Smooth muscle cell (in vitro differentiated cells): ENCODE results near the gene HNRNPH1. TPM values are rescaled to one million over a fixed set of nuclear protein-coding genes. Genes with fewer than 3 reads are reported as not detected.
"Not testable (repeated sequence)": the region's sequence is repeated elsewhere in the genome, so short reads cannot be mapped to it uniquely, and the experiment has no call there.

Experiments used
- DNase-seq: peaks from one replicate; lab custom pipeline; 2025; ENCODE audit not compliant: unreplicated experiment; lab: John Stamatoyannopoulos, UW
- H2AFZ ChIP-seq: fragments of 200-600 bp; sonication (generic); 2 replicates; pipeline ENCODE4 v1.6.0; 2016; ENCODE audit warnings: antibody characterized with exemption, low read depth, mild to moderate bottlenecking
- H3F3A ChIP-seq: fragments of 200-600 bp; sonication (generic); 2 replicates; pipeline ENCODE4 v1.6.0; 2017; ENCODE audit warnings: antibody characterized with exemption, low read depth
- H3K27ac ChIP-seq: fragments of 200-600 bp; sonication (generic); 2 replicates; pipeline ENCODE4 v1.5.1; 2016; ENCODE audit warnings: low read depth, mild to moderate bottlenecking
- H3K27me3 ChIP-seq: fragments of 200-600 bp; sonication (generic); 2 replicates; pipeline ENCODE4 v1.6.1; 2016; ENCODE audit warnings: low read depth, mild to moderate bottlenecking
- H3K36me3 ChIP-seq: fragments of 200-600 bp; sonication (generic); 2 replicates; pipeline ENCODE4 v1.5.1; 2016; ENCODE audit warnings: low read depth
- H3K4me1 ChIP-seq: fragments of 200-600 bp; sonication (generic); 2 replicates; pipeline ENCODE4 v1.5.1; 2016; ENCODE audit warnings: low read depth
- H3K4me2 ChIP-seq: fragments of 200-600 bp; sonication (generic); 2 replicates; pipeline ENCODE4 v1.6.0; 2016; ENCODE audit warnings: mild to moderate bottlenecking
- H3K4me3 ChIP-seq: fragments of 200-600 bp; sonication (generic); 2 replicates; pipeline ENCODE4 v1.5.1; 2016; ENCODE audit warnings: mild to moderate bottlenecking
- H3K79me2 ChIP-seq: fragments of 200-600 bp; sonication (generic); 2 replicates; pipeline ENCODE4 v1.6.0; 2016; ENCODE audit warnings: low read depth, mild to moderate bottlenecking
- H3K9ac ChIP-seq: fragments of 200-600 bp; sonication (generic); 2 replicates; pipeline ENCODE4 v1.6.0; 2016; ENCODE audit warnings: low read depth
- H3K9me3 ChIP-seq: fragments of 200-600 bp; sonication (generic); replicated peaks from 2 replicates; pipeline ENCODE4 v1.5.1; 2016; ENCODE audit warnings: low read depth
- H4K20me1 ChIP-seq: fragments of 200-600 bp; sonication (generic); 2 replicates; pipeline ENCODE4 v1.6.0; 2016; ENCODE audit warnings: low read depth
- CTCF ChIP-seq: fragments of 200-600 bp; sonication (generic); IDR thresholded peaks from 2 replicates; pipeline ENCODE4 v1.5.1; 2017; ENCODE audit warnings: borderline replicate concordance, mild to moderate bottlenecking, antibody characterized with exemption; ENCODE audit not compliant: insufficient read depth, poor library complexity, severe bottlenecking
- WGBS: methylation state at CpG from one replicate; pipeline ENCODE4 v1.1.7; 2016; ENCODE audit warnings: low lambda C conversion rate; 5-methylcytosine and 5-hydroxymethylcytosine counted together
- polyA plus RNA-seq: library from polyadenylated mRNA; unstranded; fragments of >200 nt; fragmentation: Nextera tagmentation; extraction: Ambion mirVana; gene quantifications from 2 replicates; pipeline ENCODE4 v1.2.1, GENCODE V29; 2016
- total RNA-seq: library from RNA; depleted of rRNA; stranded (reverse); fragments of >200 nt; gene quantifications from 2 replicates; pipeline ENCODE4 v1.2.3, GENCODE V29; 2014

Gene HNRNPH1, protein sequence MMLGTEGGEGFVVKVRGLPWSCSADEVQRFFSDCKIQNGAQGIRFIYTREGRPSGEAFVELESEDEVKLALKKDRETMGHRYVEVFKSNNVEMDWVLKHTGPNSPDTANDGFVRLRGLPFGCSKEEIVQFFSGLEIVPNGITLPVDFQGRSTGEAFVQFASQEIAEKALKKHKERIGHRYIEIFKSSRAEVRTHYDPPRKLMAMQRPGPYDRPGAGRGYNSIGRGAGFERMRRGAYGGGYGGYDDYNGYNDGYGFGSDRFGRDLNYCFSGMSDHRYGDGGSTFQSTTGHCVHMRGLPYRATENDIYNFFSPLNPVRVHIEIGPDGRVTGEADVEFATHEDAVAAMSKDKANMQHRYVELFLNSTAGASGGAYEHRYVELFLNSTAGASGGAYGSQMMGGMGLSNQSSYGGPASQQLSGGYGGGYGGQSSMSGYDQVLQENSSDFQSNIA
- total RNA-seq (384 and 421 TPM in 2 replicates), polyA plus RNA-seq (60.9 and 95.9 TPM in 2 replicates)

DNA sequence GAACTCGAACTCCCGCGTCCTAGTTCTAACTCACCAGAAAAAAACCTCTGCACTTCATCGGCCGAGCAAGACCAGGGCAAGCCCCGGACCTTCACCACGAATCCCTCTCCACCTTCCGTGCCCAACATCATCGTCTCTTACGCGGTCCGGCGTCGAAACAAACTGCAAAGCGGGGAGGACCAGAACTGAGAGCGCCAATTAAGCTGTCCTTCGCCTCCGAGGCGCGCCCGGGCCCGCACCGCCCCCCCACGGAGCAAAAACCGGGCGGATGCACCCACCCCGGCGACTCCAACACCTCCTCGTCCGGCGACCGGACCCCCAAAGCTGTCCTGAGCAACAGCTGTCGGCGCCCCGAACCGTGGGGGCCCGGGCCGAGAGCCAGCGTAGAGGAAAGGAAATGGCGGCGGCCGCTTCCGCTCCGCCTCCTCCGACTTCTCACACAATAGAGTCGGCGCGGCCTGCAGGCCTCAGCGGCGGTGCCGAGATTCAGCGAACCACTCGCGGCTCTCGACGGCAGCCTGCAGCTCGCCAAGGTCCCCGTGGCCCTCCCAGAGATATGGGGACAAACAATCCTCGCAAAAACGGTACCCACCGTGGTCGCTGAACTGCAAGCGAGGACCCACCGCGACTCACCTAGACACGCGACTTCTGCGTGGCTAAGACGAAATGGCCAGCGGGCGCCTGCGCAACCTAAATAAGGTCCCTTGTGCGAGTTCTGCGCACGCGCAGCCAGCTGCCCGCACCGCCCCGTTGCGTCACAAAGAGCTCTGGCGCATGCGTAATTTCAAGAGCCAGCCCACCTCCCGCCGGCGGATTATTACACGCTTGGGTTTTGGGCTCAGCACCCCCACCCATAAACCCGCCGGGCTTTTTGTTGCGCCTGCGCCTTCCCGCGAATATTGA, at the start of gene HNRNPH1:
Gene HNRNPH1 (minus strand): TSS at position 669 of the 903 bp plus-strand sequence. CDS start 538 bp downstream, at position 131.
- Histone ChIP-seq H3K27ac (peak within 1 kb of the TSS; percentile 95), H3K4me2 (peak within 1 kb of the TSS; percentile 92), H3K79me2 (peaks cover 51% of the 10 kb centered on the region), H4K20me1 (peaks cover 48% of the 10 kb centered on the region), H3K9ac (peak within 1 kb of the TSS; percentile 99), H3F3A (peaks cover 27% of the 10 kb centered on the region), H3K36me3 (peaks cover 5% of the 10 kb centered on the region), H3K4me1 (peaks cover 34% of the 10 kb centered on the region), H3K4me3 (peak within 1 kb of the TSS; percentile 73), H3K27me3 (no peaks in the 10 kb centered on the region), H2AFZ (peak within 1 kb of the TSS; percentile 78), H3K9me3 (no peaks in the 10 kb centered on the region)
- no peak for TF ChIP-seq CTCF
- peak; percentile 97 for DNase-seq
- under 1% methylated on average over 78 of the region's 92 CpGs for WGBS

- TF ChIP-seq CTCF = peak; percentile 48
- no peaks in the 10 kb centered on the region for H4K20me1 ChIP-seq
- H3K27me3 ChIP-seq = no peaks in the 10 kb centered on the region
- H3K4me3 ChIP-seq = no peak overlapping the region
- H3F3A ChIP-seq = no peaks in the 10 kb centered on the region
- H3K9me3 ChIP-seq = no peaks in the 10 kb centered on the region
- H3K9ac ChIP-seq = no peak overlapping the region
- no peak overlapping the region for H3K27ac ChIP-seq
- WGBS = 52% methylated on average over 7 of the region's 7 CpGs
- H3K79me2 ChIP-seq = no peaks in the 10 kb centered on the region
- H3K4me1 ChIP-seq = no peaks in the 10 kb centered on the region
- H3K4me2 ChIP-seq = no peak overlapping the region
- no peak overlapping the region for H2AFZ ChIP-seq
- no peaks in the 10 kb centered on the region for H3K36me3 ChIP-seq
- no peak for DNase-seq
These were observed 44.9 kb upstream of the HNRNPH1 start for GRCh38 chr5:179668391-179668790.

DNA sequence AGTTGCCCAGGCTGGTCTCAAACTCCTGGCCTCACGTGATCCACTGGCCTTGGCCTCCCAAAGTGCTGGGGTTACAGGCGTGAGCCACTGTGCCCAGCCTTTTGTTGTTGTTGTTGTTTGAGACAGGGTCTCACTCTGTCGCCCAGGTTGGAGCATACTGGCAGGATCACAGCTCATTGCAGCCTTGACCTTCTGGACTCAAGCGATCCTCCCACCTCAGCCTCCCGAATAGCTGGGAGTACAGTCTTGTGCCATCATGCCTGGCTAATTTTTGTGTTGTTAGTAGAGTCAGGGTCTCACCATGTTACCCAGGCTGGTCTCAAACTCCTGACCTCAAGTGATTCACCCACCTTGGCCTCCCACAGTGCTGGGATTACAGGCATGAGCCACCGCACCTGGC, 38.2 kb upstream of the HNRNPH1 start:
- DNase-seq, H3K9ac ChIP-seq, H3K4me3 ChIP-seq, H4K20me1 ChIP-seq, H3K79me2 ChIP-seq, H3K27ac ChIP-seq, H3K36me3 ChIP-seq, H3K27me3 ChIP-seq, H3K4me1 ChIP-seq, H3K9me3 ChIP-seq, H2AFZ ChIP-seq, H3K4me2 ChIP-seq, H3F3A ChIP-seq: not testable (repeated sequence)
- 98% methylated on average over 6 of the region's 6 CpGs for WGBS

DNA sequence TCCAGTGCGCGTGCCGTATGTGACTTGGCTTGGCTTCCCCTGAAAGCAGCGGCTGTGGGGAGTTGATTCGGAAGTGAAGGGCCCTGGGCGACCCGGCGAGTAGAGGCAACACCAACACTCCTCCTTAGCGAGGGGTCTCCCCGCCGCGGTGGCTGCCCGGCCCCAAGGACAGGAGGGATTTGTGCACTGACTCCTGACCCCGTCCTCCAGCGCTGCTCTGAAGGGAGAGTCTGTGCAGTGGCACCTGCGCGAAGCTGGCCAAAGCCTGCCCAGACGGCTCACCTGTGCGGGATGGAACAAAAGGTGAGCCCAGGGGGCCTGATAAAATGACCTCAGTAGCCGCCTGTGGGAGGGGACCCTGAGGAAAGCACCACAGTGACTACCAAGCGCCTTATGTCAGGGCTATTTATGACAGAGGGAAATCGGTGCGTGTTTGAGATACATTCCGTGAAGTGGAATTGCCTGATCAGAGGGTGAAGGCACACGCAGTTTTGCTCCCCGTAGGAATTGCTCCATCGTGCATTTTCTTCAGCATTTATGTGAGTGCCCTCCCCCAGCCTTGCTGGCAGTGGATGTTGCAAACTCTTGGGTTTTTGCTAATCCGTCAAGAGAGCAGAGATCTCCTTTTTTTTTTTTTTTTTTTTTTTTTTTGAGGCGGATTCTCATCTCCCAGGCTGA, 34.8 kb upstream of the HNRNPH1 start:
- not testable (repeated sequence) for H3K9ac ChIP-seq, H3K4me1 ChIP-seq, H3K27me3 ChIP-seq, H3K27ac ChIP-seq, H4K20me1 ChIP-seq, H3F3A ChIP-seq, H3K9me3 ChIP-seq, DNase-seq, H3K79me2 ChIP-seq, H3K36me3 ChIP-seq
- H3K4me3 ChIP-seq = peak overlapping the region; percentile 45
- peak overlapping the region; percentile 28 for H2AFZ ChIP-seq
- peak overlapping the region; percentile 79 for H3K4me2 ChIP-seq
- WGBS = 11% methylated on average over 11 of the region's 29 CpGs

- not testable (repeated sequence) for H3K4me2 ChIP-seq, H3K4me3 ChIP-seq, H3K36me3 ChIP-seq, H2AFZ ChIP-seq, H3F3A ChIP-seq, H3K9me3 ChIP-seq, H3K4me1 ChIP-seq, H3K79me2 ChIP-seq, DNase-seq, H3K27me3 ChIP-seq, H3K27ac ChIP-seq, H4K20me1 ChIP-seq, H3K9ac ChIP-seq
- WGBS = 27% methylated on average over 14 of the region's 50 CpGs
These were observed 34.1 kb upstream of the HNRNPH1 start for GRCh38 chr5:179657302-179658178.

GRCh38 chr5:179653135-179653534, 29.7 kb upstream of the HNRNPH1 start:
- not testable (repeated sequence) for H4K20me1 ChIP-seq, H3K27ac ChIP-seq, H2AFZ ChIP-seq, H3K9me3 ChIP-seq, H3F3A ChIP-seq, H3K4me1 ChIP-seq, DNase-seq, H3K27me3 ChIP-seq, H3K4me3 ChIP-seq, H3K9ac ChIP-seq, H3K36me3 ChIP-seq, H3K4me2 ChIP-seq, H3K79me2 ChIP-seq
- 81% methylated on average over 2 of the region's 2 CpGs for WGBS
